HepG2 (cell line): ENCODE measurements around the gene ATP13A1. TPM values are rescaled to one million over a fixed set of nuclear protein-coding genes. Genes with fewer than 3 reads are reported as not detected.

ENCODE experiments used
- ATAC-seq: fragments of 200-7000 bp; cut with Tn5 transposase; 3 replicates; pipeline ENCODE4 v1.9.1; 2020; ENCODE audit warnings: mild to moderate bottlenecking, moderate library complexity
- Bru-seq: library from RNA; stranded (reverse); fragments of 400-500 nt; gene quantifications from one replicate; lab custom pipeline; 2021; lab: Mats Ljungman, UMichigan
- BruChase-seq, 2 experiments: library from RNA; stranded (reverse); fragments of 400-500 nt; gene quantifications; one replicate each; lab custom pipeline; 2021; lab: Mats Ljungman, UMichigan
- BruUV-seq: library from RNA; stranded (reverse); fragments of 400-500 nt; replicated peaks from 2 replicates; lab custom pipeline; 2021; lab: Mats Ljungman, UMichigan
- CTCF ChIA-PET: fragments of 300-600 bp; formaldehyde crosslinking; extraction: SDS; loops from one replicate; lab custom pipeline; 2021; ENCODE audit warnings: low total read pairs, inconsistent platforms, low intra/inter-chr PET ratio; lab: Yijun Ruan, JAX
- POLR2A ChIA-PET: fragments of 350-600 bp; sonication (Branson Sonifier 250); formaldehyde crosslinking; loops from one replicate; lab custom pipeline; 2020; ENCODE audit warnings: antibody characterized with exemption, inconsistent platforms; lab: Yijun Ruan, JAX
- DNase-seq: peaks from one replicate; pipeline ENCODE4 v3.0.0-alpha.2; 2015; ENCODE audit warnings: low spot score
- FAIRE-seq: peaks from 3 replicates; lab custom pipeline; 2011; peaks lifted over from hg19 to GRCh38; lab: Jason Lieb, UNC
- H2AFZ ChIP-seq: one replicate; pipeline ENCODE4 v1.6.1; 2011; ENCODE audit warnings: low read length, inconsistent platforms
- H3K27ac ChIP-seq: fragments of 300-600 bp; 3 replicates; pipeline ENCODE4 v1.8.0; 2011; ENCODE audit warnings: mixed run types, mild to moderate bottlenecking, mixed read lengths, low read length, inconsistent platforms; ENCODE audit not compliant: insufficient read depth; ENCODE audit errors: extremely low read length
- H3K27me3 ChIP-seq, 2 experiments: fragments of 200-600 bp in 1 of 2; 2 replicates in 1 of 2; 3 replicates in 1 of 2; pipeline versions ENCODE4 v1.6.0 to v1.8.0; 2011; ENCODE audit warnings: low read length in 2 of 2, mild to moderate bottlenecking in 2 of 2, moderate library complexity in 2 of 2, inconsistent platforms in 1 of 2; ENCODE audit not compliant: insufficient read depth in 2 of 2, control insufficient read depth in 1 of 2
- H3K36me3 ChIP-seq, 2 experiments: fragments of 200-600 bp in 1 of 2; replicated peaks in 1 of 2; 2 replicates in 1 of 2; 3 replicates in 1 of 2; pipeline versions ENCODE4 v1.5.1 to v1.8.0; 2011; ENCODE audit warnings: low read length in 2 of 2, inconsistent platforms in 1 of 2; ENCODE audit not compliant: insufficient read depth in 2 of 2, control insufficient read depth in 1 of 2
- H3K4me1 ChIP-seq: 2 replicates; pipeline ENCODE4 v1.5.1; 2012; ENCODE audit warnings: low read length, inconsistent platforms; ENCODE audit not compliant: insufficient read depth
- H3K4me2 ChIP-seq: 2 replicates; pipeline ENCODE4 v1.6.0; 2011; ENCODE audit warnings: low read depth, low read length, inconsistent platforms
- H3K4me3 ChIP-seq, 3 experiments: fragments of 200-600 bp in 1 of 3; sonication (generic), shearing (Covaris generic) in 1 of 3; replicated peaks in 1 of 3; 2 replicates each; pipeline ENCODE4 v1.5.1; 2011 to 2016; ENCODE audit warnings: low read length in 3 of 3, inconsistent platforms in 2 of 3, low read depth in 2 of 3, mild to moderate bottlenecking in 2 of 3, control low read depth in 1 of 3, mixed read lengths in 1 of 3; ENCODE audit not compliant: insufficient read depth in 1 of 3
- H3K79me2 ChIP-seq: one replicate; pipeline ENCODE4 v1.6.1; 2011; ENCODE audit warnings: low read length, inconsistent platforms; ENCODE audit not compliant: insufficient read depth
- H3K9ac ChIP-seq: 2 replicates; pipeline ENCODE4 v1.6.0; 2011; ENCODE audit warnings: mild to moderate bottlenecking, low read depth, low read length, inconsistent platforms; ENCODE audit not compliant: insufficient read depth
- H3K9me3 ChIP-seq: 2 replicates; pipeline ENCODE4 v1.5.1; 2012; ENCODE audit warnings: mild to moderate bottlenecking, low read length
- H4K20me1 ChIP-seq: 2 replicates; pipeline ENCODE4 v1.6.0; 2011; ENCODE audit warnings: inconsistent platforms, mild to moderate bottlenecking, low read length, moderate library complexity; ENCODE audit not compliant: insufficient read depth
- EHMT2 ChIP-seq: fragments of 200-600 bp; sonication (generic); IDR thresholded peaks from 2 replicates; pipeline ENCODE4 v1.7.0; 2017; ENCODE audit warnings: antibody characterized with exemption, low read depth, low read length, borderline replicate concordance
- SAP130 ChIP-seq: IDR thresholded peaks from 2 replicates; pipeline ENCODE4 v1.6.1; 2016; ENCODE audit warnings: low read depth
- SIN3B ChIP-seq: fragments of 150-350 bp; IDR thresholded peaks from 2 replicates; pipeline ENCODE4 v1.6.1; 2014; ENCODE audit warnings: low read length
- TBP ChIP-seq: sonication (generic); formaldehyde crosslinking; IDR thresholded peaks from 2 replicates; pipeline ENCODE4 v1.5.0; 2020; ENCODE audit warnings: missing genetic modification reagents
- TCF12 ChIP-seq, 2 experiments: fragments of 450-650 bp in 1 of 2; sonication (generic) in 1 of 2; formaldehyde crosslinking in 1 of 2; IDR thresholded peaks; 2 replicates each; pipeline versions ENCODE4 v1.6.1 to v1.8.0; 2017 to 2022; ENCODE audit warnings: antibody characterized with exemption in 1 of 2, mild to moderate bottlenecking in 1 of 2, missing genetic modification reagents in 1 of 2, moderate library complexity in 1 of 2
- ZFX ChIP-seq: sonication (generic); formaldehyde crosslinking; IDR thresholded peaks from 2 replicates; pipeline ENCODE4 v1.4.0; 2020; ENCODE audit warnings: mild to moderate bottlenecking, low read depth, missing genetic modification reagents, moderate library complexity
- ZKSCAN1 ChIP-seq: fragments of 150-350 bp; IDR thresholded peaks from 2 replicates; pipeline ENCODE4 v1.6.1; 2014; ENCODE audit warnings: low read length
- ZNF160 ChIP-seq: sonication (generic); formaldehyde crosslinking; IDR thresholded peaks from 2 replicates; pipeline ENCODE4 v1.8.0; 2022; ENCODE audit warnings: mild to moderate bottlenecking, inconsistent platforms, missing genetic modification reagents
- ZNF616 ChIP-seq: sonication (generic); formaldehyde crosslinking; IDR thresholded peaks from 2 replicates; pipeline ENCODE4 v1.5.0; 2020; ENCODE audit warnings: low read depth, mild to moderate bottlenecking, missing genetic modification reagents
- ZNF788 ChIP-seq: sonication (generic); formaldehyde crosslinking; IDR thresholded peaks from 2 replicates; pipeline ENCODE4 v1.5.0; 2020; ENCODE audit warnings: mild to moderate bottlenecking, missing genetic modification reagents, borderline replicate concordance
- WGBS: methylation state at CpG from one replicate; pipeline ENCODE4 v1.1.6; 2017; ENCODE audit warnings: low lambda C conversion rate; 5-methylcytosine and 5-hydroxymethylcytosine counted together
- in situ Hi-C: cut with HindIII; loops from 2 replicates; pipeline ENCODE4 v1.10.0; 2017; ENCODE audit warnings: low pct_unique_long_range_greater_than_20kb; ENCODE audit not compliant: extremely low pct_ligation_motif_present
- intact Hi-C: fragments of 100-400 bp; cut with micrococcal nuclease; formaldehyde crosslinking; loops from one replicate; pipeline ENCODE4 v1.10.0; 2022; ENCODE audit not compliant: unreplicated experiment
- long read RNA-seq, 2 experiments: library from RNA in 1 of 2; library from polyadenylated mRNA in 1 of 2; stranded (forward) in 1 of 2; unstranded in 1 of 2; transcript quantifications; one replicate each; pipeline ENCODE4 v2.0.0, GENCODE V29; 2019 to 2022
- polyA minus RNA-seq, 3 experiments: library from RNA; depleted of rRNA, polyadenylated mRNA; stranded (reverse); fragments of >200 nt; gene quantifications; 2 replicates each; pipeline ENCODE4 v1.2.3, GENCODE V29; 2011; ENCODE audit warnings: low replicate concordance in 1 of 3
- polyA plus RNA-seq, 8 experiments: library from polyadenylated mRNA; depleted of rRNA in 3 of 8; stranded (reverse) in 7 of 8; unstranded in 1 of 8; fragments of >200 nt; fragmentation: Illumina TruSeq in 4 of 8; extraction: Trizol in 4 of 8; gene quantifications; 2 replicates each; pipeline versions ENCODE4 v1.2.1 to v1.2.3, GENCODE V29; 2011 to 2016; ENCODE audit warnings: low read depth in 4 of 8, missing spikeins in 1 of 8, mixed read lengths in 1 of 8; ENCODE audit not compliant: insufficient read depth in 1 of 8
- total RNA-seq, 5 experiments: library from RNA; depleted of rRNA; stranded (reverse); fragments of >200 nt; fragmentation: Illumina TruSeq; extraction: Trizol; gene quantifications; 2 replicates each; pipeline ENCODE4 v1.2.3, GENCODE V29; 2016; ENCODE audit warnings: low read depth in 1 of 5
- TF ChIP-seq, protein P1 (sequence below), 2 experiments: sonication (generic) in 1 of 2; formaldehyde crosslinking in 1 of 2; IDR thresholded peaks; 2 replicates each; pipeline versions ENCODE4 v1.4.0 to v1.6.1; 2016 to 2020; ENCODE audit warnings: borderline replicate concordance in 1 of 2, low read depth in 1 of 2, mild to moderate bottlenecking in 1 of 2, missing genetic modification reagents in 1 of 2

Gene ATP13A1
- 9.8 and 23.2 TPM in 2 replicates for total RNA-seq (2016; rRNA removed; fragmentation: Illumina TruSeq; extraction: Trizol)
- 8.5 and 9.9 TPM in 2 replicates for total RNA-seq (2016; cell fraction: cytosol; rRNA removed; fragmentation: Illumina TruSeq; extraction: Trizol; ENCODE audit: low read depth)
- 5.9 and 25.7 TPM in 2 replicates for total RNA-seq (2016; cell fraction: insoluble cytoplasmic fraction; rRNA removed; fragmentation: Illumina TruSeq; extraction: Trizol)
- total RNA-seq (2016; cell fraction: membrane; rRNA removed; fragmentation: Illumina TruSeq; extraction: Trizol): 11.2 and 13.7 TPM in 2 replicates
- 38.0 and 41.5 TPM in 2 replicates for total RNA-seq (2016; cell fraction: nucleus; rRNA removed; fragmentation: Illumina TruSeq; extraction: Trizol)
- 41.0 and 41.7 TPM in 2 replicates for polyA plus RNA-seq (2011; rRNA removed)
- 10.1 and 16.3 TPM in 2 replicates for polyA plus RNA-seq (2011; cell fraction: cytosol; rRNA removed)
- 461 and 645 TPM in 2 replicates for polyA plus RNA-seq (2011; cell fraction: nucleus; rRNA removed)
- 25.9 and 38.7 TPM in 2 replicates for polyA plus RNA-seq (2012)
- polyA plus RNA-seq (2016; cell fraction: cytosol; fragmentation: Illumina TruSeq; extraction: Trizol; ENCODE audit: low read depth): 4.4 and 5.2 TPM in 2 replicates
- polyA plus RNA-seq (2016; cell fraction: insoluble cytoplasmic fraction; fragmentation: Illumina TruSeq; extraction: Trizol; ENCODE audit: low read depth): 7.4 and 11.3 TPM in 2 replicates
- 8.0 and 10.2 TPM in 2 replicates for polyA plus RNA-seq (2016; cell fraction: membrane; fragmentation: Illumina TruSeq; extraction: Trizol; ENCODE audit: low read depth)
- polyA plus RNA-seq (2016; cell fraction: nucleus; fragmentation: Illumina TruSeq; extraction: Trizol; ENCODE audit: insufficient read depth, low read depth): 159 and 170 TPM in 2 replicates
- 80.6 and 93.0 TPM in 2 replicates for polyA minus RNA-seq (2011; rRNA and poly(A)+ RNA removed; ENCODE audit: low replicate concordance)
- polyA minus RNA-seq (2011; cell fraction: cytosol; rRNA and poly(A)+ RNA removed): 18.7 and 21.6 TPM in 2 replicates
- 57.6 and 63.4 TPM in 2 replicates for polyA minus RNA-seq (2011; cell fraction: nucleus; rRNA and poly(A)+ RNA removed)
- percentile 76 among the genes with signal in this experiment for Bru-seq, nascent RNA
- percentile 88 among the genes with signal in this experiment for BruChase-seq, experiment 1, labeled RNA remaining after a 6-hour chase
- percentile 81 among the genes with signal in this experiment for BruChase-seq, experiment 2, labeled RNA remaining after a 2-hour chase
- long read RNA-seq, experiment 1, transcript ATP13A1-202 (26 exons, 3,861 nt): major isoform, 6 of 24 reads
- long read RNA-seq, experiment 1, partial matches to known transcripts: 11 of 24 reads
- long read RNA-seq, experiment 1, other reads (novel, unspliced or antisense): 7 of 24 reads
- long read RNA-seq, experiment 2, transcript ATP13A1-202 (26 exons, 3,861 nt): major isoform, 35 of 116 reads
- long read RNA-seq, experiment 2, partial matches to known transcripts: 40 of 116 reads
- long read RNA-seq, experiment 2, other reads (novel, unspliced or antisense): 41 of 116 reads

- peaks cover 32% of the 10 kb centered on the region for H3K79me2 ChIP-seq
- no peaks in the 10 kb centered on the region for H3K9me3 ChIP-seq
- peak; percentile 87 for ATAC-seq
- ChIA-PET POLR2A (interaction anchor here (0.6 to 1.6 kb wide), 7 partner anchors 14 to 203 kb away, joined by 3 to 18 read pairs (median 5); partner anchors contain the start of genes ZNF14 and ZNF253), CTCF (no interaction called here)
- peaks cover 12 to 13% of the 10 kb centered on the region in 2 experiments; a peak in 4 of 5 replicates for H3K36me3 ChIP-seq
- H3K4me1 ChIP-seq: peaks cover 56% of the 10 kb centered on the region
- H3K27me3 ChIP-seq: no peaks in the 10 kb centered on the region; a peak in 1 of 5 replicates
- intact Hi-C loops (loop anchor here (2.0 kb wide), 1 partner anchor 203 kb away; no protein-coding TSS in a partner anchor), in situ Hi-C loops (no loop called here)
- H4K20me1 ChIP-seq: peaks cover 20% of the 10 kb centered on the region
- H2AFZ ChIP-seq: no peak within 1 kb of the TSS
- peak within 1 kb of the TSS; percentile 92 for H3K4me2 ChIP-seq
- DNase-seq: peak; percentile 95
- FAIRE-seq: no peak
- 2% methylated on average over 10 of the region's 85 CpGs for WGBS
- no TSS peak for BruUV-seq
- H3K4me3 ChIP-seq: peak within 1 kb of the TSS; percentile 79 to 99 (median 95)
- peak within 1 kb of the TSS; percentile 92 for H3K9ac ChIP-seq
- H3K27ac ChIP-seq: peak within 1 kb of the TSS; percentile 97
- 0 out of 2 replicates have a peak, but pooled peaks have one; percentile 39 for TF ChIP-seq ZKSCAN1
- TF ChIP-seq ZNF160 (CRISPR knock-in tag): 0 out of 2 replicates have a peak, but pooled peaks have one; percentile 21
- no peak for TF ChIP-seq TCF12 (IDR thresholded peaks at IDR 0.05)
- TF ChIP-seq TCF12 (CRISPR knock-in tag; IDR thresholded peaks at IDR 0.05): no peak
- peak; percentile 65; the same call in 1 of the 2 replicates for TF ChIP-seq ZNF788 (CRISPR knock-in tag)
- 0 out of 2 replicates have a peak, but pooled peaks have one; percentile 67 for TF ChIP-seq TBP
- TF ChIP-seq, protein P1, sequence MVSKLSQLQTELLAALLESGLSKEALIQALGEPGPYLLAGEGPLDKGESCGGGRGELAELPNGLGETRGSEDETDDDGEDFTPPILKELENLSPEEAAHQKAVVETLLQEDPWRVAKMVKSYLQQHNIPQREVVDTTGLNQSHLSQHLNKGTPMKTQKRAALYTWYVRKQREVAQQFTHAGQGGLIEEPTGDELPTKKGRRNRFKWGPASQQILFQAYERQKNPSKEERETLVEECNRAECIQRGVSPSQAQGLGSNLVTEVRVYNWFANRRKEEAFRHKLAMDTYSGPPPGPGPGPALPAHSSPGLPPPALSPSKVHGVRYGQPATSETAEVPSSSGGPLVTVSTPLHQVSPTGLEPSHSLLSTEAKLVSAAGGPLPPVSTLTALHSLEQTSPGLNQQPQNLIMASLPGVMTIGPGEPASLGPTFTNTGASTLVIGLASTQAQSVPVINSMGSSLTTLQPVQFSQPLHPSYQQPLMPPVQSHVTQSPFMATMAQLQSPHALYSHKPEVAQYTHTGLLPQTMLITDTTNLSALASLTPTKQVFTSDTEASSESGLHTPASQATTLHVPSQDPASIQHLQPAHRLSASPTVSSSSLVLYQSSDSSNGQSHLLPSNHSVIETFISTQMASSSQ (IDR thresholded peaks at IDR 0.05; ENCODE audit: low read depth): no peak
- TF ChIP-seq, protein P1 (CRISPR knock-in tag; IDR thresholded peaks at IDR 0.05; ENCODE audit: borderline replicate concordance): peak; percentile 23; the same call in 1 of the 2 replicates
- 0 out of 2 replicates have a peak, but pooled peaks have one; percentile 27 for TF ChIP-seq ZNF616 (CRISPR knock-in tag)
- peak; percentile 75 for TF ChIP-seq SAP130 (CRISPR knock-in tag)
- TF ChIP-seq SIN3B: peak; percentile 68; the same call in 1 of the 2 replicates
- no peak for TF ChIP-seq EHMT2
- TF ChIP-seq ZFX (CRISPR knock-in tag): peak; percentile 82
Observed at GRCh38 chr19:19663256-19664120, at the start of gene ATP13A1. TSS of gene ATP13A1 (minus strand) at chr19:19663676. CDS start at chr19:19663666, 10 bp downstream.
